Measurements from ENCODE around the gene RAF1. TPM values are rescaled to one million over a fixed set of nuclear protein-coding genes. Genes with fewer than 3 reads are reported as not detected.

The RAF1 gene
- total RNA-seq, 2 donors from 2014 or later, result 101 to 126 TPM

DNA sequence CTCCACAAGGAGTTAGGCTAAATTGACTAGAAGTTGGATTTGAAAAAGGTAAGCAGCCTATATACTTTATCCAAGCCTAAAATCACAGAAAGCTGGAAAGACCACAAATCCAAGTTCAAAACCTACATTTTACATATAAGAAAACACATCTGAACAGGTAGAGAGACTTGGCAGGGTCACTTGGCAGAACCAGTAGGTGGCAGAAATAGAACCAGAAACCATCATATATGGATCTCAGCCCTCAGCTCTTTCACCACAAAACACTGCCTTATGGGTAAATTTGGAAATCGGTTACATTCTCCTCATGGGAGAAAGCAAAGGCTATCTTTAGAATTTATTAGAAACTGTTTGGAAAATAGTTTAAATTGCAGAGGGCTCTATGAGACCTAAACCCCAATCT lies 62.8 kb downstream of the RAF1 start:
- H3K27me3 ChIP-seq (replicated peaks; ENCODE audit: insufficient read depth), result no peaks in the 10 kb centered on the region
- H3K9me3 ChIP-seq, result no peaks in the 10 kb centered on the region
- no peak overlapping the region for H3K27ac ChIP-seq
- H3K4me3 ChIP-seq, result no peak overlapping the region
- DNase-seq (ENCODE audit: low spot score), result no peak
- TF ChIP-seq, protein P1, sequence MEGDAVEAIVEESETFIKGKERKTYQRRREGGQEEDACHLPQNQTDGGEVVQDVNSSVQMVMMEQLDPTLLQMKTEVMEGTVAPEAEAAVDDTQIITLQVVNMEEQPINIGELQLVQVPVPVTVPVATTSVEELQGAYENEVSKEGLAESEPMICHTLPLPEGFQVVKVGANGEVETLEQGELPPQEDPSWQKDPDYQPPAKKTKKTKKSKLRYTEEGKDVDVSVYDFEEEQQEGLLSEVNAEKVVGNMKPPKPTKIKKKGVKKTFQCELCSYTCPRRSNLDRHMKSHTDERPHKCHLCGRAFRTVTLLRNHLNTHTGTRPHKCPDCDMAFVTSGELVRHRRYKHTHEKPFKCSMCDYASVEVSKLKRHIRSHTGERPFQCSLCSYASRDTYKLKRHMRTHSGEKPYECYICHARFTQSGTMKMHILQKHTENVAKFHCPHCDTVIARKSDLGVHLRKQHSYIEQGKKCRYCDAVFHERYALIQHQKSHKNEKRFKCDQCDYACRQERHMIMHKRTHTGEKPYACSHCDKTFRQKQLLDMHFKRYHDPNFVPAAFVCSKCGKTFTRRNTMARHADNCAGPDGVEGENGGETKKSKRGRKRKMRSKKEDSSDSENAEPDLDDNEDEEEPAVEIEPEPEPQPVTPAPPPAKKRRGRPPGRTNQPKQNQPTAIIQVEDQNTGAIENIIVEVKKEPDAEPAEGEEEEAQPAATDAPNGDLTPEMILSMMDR (IDR thresholded peaks at IDR 0.05), result no peak
- TF ChIP-seq POLR2AphosphoS5 (IDR thresholded peaks at IDR 0.05), result no peak
- TF ChIP-seq POLR2A (IDR thresholded peaks at IDR 0.05), result no peak
- intact Hi-C loops (cut with DNase I), result loop anchor here (10.0 kb wide), 1 partner anchor 124 kb away; no protein-coding TSS in a partner anchor
- 71% methylated on average over 1 of the region's 1 CpG for WGBS
- no peaks in the 10 kb centered on the region for H3K36me3 ChIP-seq
- H3K4me1 ChIP-seq (replicated peaks), result no peaks in the 10 kb centered on the region

- H3K4me1 ChIP-seq (replicated peaks), result no peaks in the 10 kb centered on the region
- H3K9me3 ChIP-seq, result no peaks in the 10 kb centered on the region
- no peak overlapping the region for H3K4me3 ChIP-seq
- H3K27ac ChIP-seq, result peak overlapping the region in 1 of 2 donors; percentile 22
- no peak for DNase-seq (ENCODE audit: low spot score)
- no peaks in the 10 kb centered on the region for H3K27me3 ChIP-seq (replicated peaks; ENCODE audit: insufficient read depth)
- intact Hi-C loops (cut with DNase I), result no loop called here
- TF ChIP-seq POLR2A (IDR thresholded peaks at IDR 0.05) (no peak), POLR2AphosphoS5 (IDR thresholded peaks at IDR 0.05) (peak; percentile 52)
- no peaks in the 10 kb centered on the region for H3K36me3 ChIP-seq
These were observed 65.0 kb downstream of the RAF1 start for GRCh38 chr3:12598890-12599289.

- TF ChIP-seq, protein P1 (IDR thresholded peaks at IDR 0.05), result no peak
- TF ChIP-seq POLR2A (IDR thresholded peaks at IDR 0.05) (no peak), POLR2AphosphoS5 (IDR thresholded peaks at IDR 0.05) (no peak)
- H3K9me3 ChIP-seq, result no peaks in the 10 kb centered on the region
- WGBS, result 86% methylated on average over 3 of the region's 3 CpGs
- H3K4me3 ChIP-seq, result no peak overlapping the region
- no peaks in the 10 kb centered on the region for H3K27me3 ChIP-seq (replicated peaks; ENCODE audit: insufficient read depth)
- intact Hi-C loops (cut with DNase I), result no loop called here
- DNase-seq (ENCODE audit: low spot score), result no peak
- peaks cover 2 to 21% of the 10 kb centered on the region in 2 donors for H3K36me3 ChIP-seq
- H3K4me1 ChIP-seq (replicated peaks), result no peaks in the 10 kb centered on the region
- H3K27ac ChIP-seq, result no peak overlapping the region
These were observed 70.4 kb downstream of the RAF1 start for GRCh38 chr3:12593473-12593872.

- H3K27me3 ChIP-seq (replicated peaks; ENCODE audit: insufficient read depth), result no peaks in the 10 kb centered on the region
- DNase-seq (ENCODE audit: low spot score), result no peak
- H3K27ac ChIP-seq, result no peak overlapping the region
- peaks cover 2 to 26% of the 10 kb centered on the region in 2 donors for H3K36me3 ChIP-seq
- H3K9me3 ChIP-seq, result no peaks in the 10 kb centered on the region
- intact Hi-C loops (cut with DNase I), result no loop called here
- no peaks in the 10 kb centered on the region for H3K4me1 ChIP-seq (replicated peaks)
- H3K4me3 ChIP-seq, result no peak overlapping the region
- WGBS, result 94% methylated on average over 4 of the region's 4 CpGs
- TF ChIP-seq POLR2A (IDR thresholded peaks at IDR 0.05), result no peak
- no peak for TF ChIP-seq POLR2AphosphoS5 (IDR thresholded peaks at IDR 0.05)
- TF ChIP-seq, protein P1 (IDR thresholded peaks at IDR 0.05), result no peak
These were observed 71.8 kb downstream of the RAF1 start for GRCh38 chr3:12591997-12592715.

- intact Hi-C loops (cut with DNase I), result no loop called here
- no peak for TF ChIP-seq POLR2AphosphoS5 (IDR thresholded peaks at IDR 0.05)
- TF ChIP-seq, protein P1 (IDR thresholded peaks at IDR 0.05), result no peak
- no peak for TF ChIP-seq POLR2A (IDR thresholded peaks at IDR 0.05)
- no peaks in the 10 kb centered on the region for H3K4me1 ChIP-seq (replicated peaks)
- H3K36me3 ChIP-seq, result peaks cover 2 to 26% of the 10 kb centered on the region in 2 donors
- 95% methylated on average over 6 of the region's 6 CpGs for whole genome bisulfite sequencing
- H3K27ac ChIP-seq, result no peak overlapping the region
- H3K27me3 ChIP-seq (replicated peaks; ENCODE audit: insufficient read depth), result no peaks in the 10 kb centered on the region
- H3K9me3 ChIP-seq, result no peaks in the 10 kb centered on the region
- DNase-seq (ENCODE audit: low spot score), result no peak
- H3K4me3 ChIP-seq, result no peak overlapping the region
These were observed 72.5 kb downstream of the RAF1 start for GRCh38 chr3:12591456-12591855.

All from prostate gland (tissue), 2 donors.